HEK293 (cell line): ENCODE measurements around the gene KIRREL1.

Experiments
- CTCF ChIA-PET: fragments of 350-600 bp; formaldehyde crosslinking; extraction: SDS; loops from one replicate; lab custom pipeline; 2021; ENCODE audit warnings: antibody characterized with exemption; lab: Yijun Ruan, JAX
- POLR2A ChIA-PET: fragments of 300-600 bp; formaldehyde crosslinking; extraction: SDS; loops from one replicate; lab custom pipeline; 2020; ENCODE audit warnings: antibody characterized with exemption, inconsistent platforms; lab: Yijun Ruan, JAX
- H3K27ac ChIP-seq: fragments of 200-500 bp; sonication (Bioruptor generic); 2 replicates; pipeline ENCODE4 v1.5.1; 2014; ENCODE audit warnings: low read depth, low read length, control low read depth, inconsistent platforms; ENCODE audit errors: extremely low read depth
- H3K36me3 ChIP-seq, 2 experiments: fragments of 200-500 bp in 1 of 2; sonication (Bioruptor generic) in 1 of 2; 1 replicate in 1 of 2; 2 replicates in 1 of 2; pipeline ENCODE4 v1.5.1; 2014 to 2017; ENCODE audit warnings: inconsistent platforms in 2 of 2, low read length in 2 of 2; ENCODE audit not compliant: control insufficient read depth in 2 of 2, insufficient read depth in 1 of 2
- H3K4me1 ChIP-seq: fragments of 200-500 bp; sonication (Bioruptor generic); 2 replicates; pipeline ENCODE4 v1.5.1; 2014; ENCODE audit warnings: mild to moderate bottlenecking, low read length, inconsistent platforms; ENCODE audit not compliant: control insufficient read depth, insufficient read depth
- H3K4me3 ChIP-seq: 2 replicates; pipeline ENCODE4 v1.5.1; 2011; ENCODE audit warnings: low read depth, mild to moderate bottlenecking, control low read depth, low read length, moderate library complexity
- H3K9me3 ChIP-seq: fragments of 200-500 bp; sonication (Bioruptor generic); 2 replicates; pipeline ENCODE4 v1.5.1; 2014; ENCODE audit warnings: low read depth, low read length, inconsistent platforms; ENCODE audit not compliant: control insufficient read depth, insufficient read depth
- IKZF3 ChIP-seq: fragments of 450-650 bp; IDR thresholded peaks from 2 replicates; pipeline ENCODE4 v1.5.0; 2018; ENCODE audit warnings: missing biosample characterization, mild to moderate bottlenecking, missing genetic modification characterization, moderate library complexity
- KLF8 ChIP-seq: fragments of 450-650 bp; formaldehyde crosslinking; IDR thresholded peaks from 2 replicates; pipeline ENCODE4 v1.5.1; 2016; ENCODE audit warnings: missing biosample characterization, missing genetic modification characterization
- MZF1 ChIP-seq: fragments of 450-650 bp; formaldehyde crosslinking; IDR thresholded peaks from 2 replicates; pipeline ENCODE4 v1.5.1; 2017; ENCODE audit warnings: missing biosample characterization, missing genetic modification characterization, borderline replicate concordance
- REST ChIP-seq: fragments of 450-650 bp; formaldehyde crosslinking; IDR thresholded peaks from 2 replicates; pipeline ENCODE4 v1.5.1; 2016; ENCODE audit warnings: missing biosample characterization, missing genetic modification characterization
- SETDB1 ChIP-seq: IDR thresholded peaks from one replicate; pipeline ENCODE4 v1.6.1; 2017; ENCODE audit warnings: mild to moderate bottlenecking, low read length, moderate library complexity, mixed read lengths; ENCODE audit not compliant: insufficient read length
- ZBTB17 ChIP-seq: fragments of 450-650 bp; formaldehyde crosslinking; IDR thresholded peaks from 2 replicates; pipeline ENCODE4 v1.5.1; 2016; ENCODE audit warnings: missing biosample characterization, missing genetic modification characterization
- ZBTB48 ChIP-seq: fragments of 450-650 bp; formaldehyde crosslinking; IDR thresholded peaks from 2 replicates; pipeline ENCODE4 v1.5.1; 2016; ENCODE audit warnings: missing biosample characterization, missing genetic modification characterization
- ZBTB8A ChIP-seq: fragments of 450-650 bp; formaldehyde crosslinking; IDR thresholded peaks from 2 replicates; pipeline ENCODE4 v1.5.1; 2016; ENCODE audit warnings: missing biosample characterization, missing genetic modification characterization
- ZNF121 ChIP-seq: fragments of 450-650 bp; formaldehyde crosslinking; IDR thresholded peaks from 2 replicates; pipeline ENCODE4 v1.5.1; 2016; ENCODE audit warnings: missing biosample characterization, missing genetic modification characterization
- ZNF18 ChIP-seq: fragments of 450-650 bp; formaldehyde crosslinking; IDR thresholded peaks from 2 replicates; pipeline ENCODE4 v1.5.1; 2016; ENCODE audit warnings: missing biosample characterization, missing genetic modification characterization
- ZNF2 ChIP-seq: fragments of 450-650 bp; formaldehyde crosslinking; IDR thresholded peaks from 2 replicates; pipeline ENCODE4 v1.5.1; 2016; ENCODE audit warnings: missing biosample characterization, missing genetic modification characterization
- ZNF391 ChIP-seq: fragments of 450-650 bp; formaldehyde crosslinking; IDR thresholded peaks from 2 replicates; pipeline ENCODE4 v1.5.1; 2016; ENCODE audit warnings: low read depth, missing biosample characterization, missing genetic modification characterization, borderline replicate concordance
- ZNF426 ChIP-seq: fragments of 450-650 bp; formaldehyde crosslinking; IDR thresholded peaks from 2 replicates; pipeline ENCODE4 v1.5.1; 2017; ENCODE audit warnings: missing biosample characterization, missing genetic modification characterization, mild to moderate bottlenecking, inconsistent platforms, moderate library complexity
- ZNF629 ChIP-seq: fragments of 450-650 bp; formaldehyde crosslinking; IDR thresholded peaks from 2 replicates; pipeline ENCODE4 v1.5.1; 2017; ENCODE audit warnings: missing biosample characterization, missing genetic modification characterization
- ZNF654 ChIP-seq: fragments of 450-650 bp; formaldehyde crosslinking; IDR thresholded peaks from 2 replicates; pipeline ENCODE4 v1.5.1; 2016; ENCODE audit warnings: low read depth, missing biosample characterization, missing genetic modification characterization
- ZNF677 ChIP-seq: fragments of 450-650 bp; IDR thresholded peaks from 2 replicates; pipeline ENCODE4 v1.5.0; 2018; ENCODE audit warnings: missing biosample characterization, mild to moderate bottlenecking, missing genetic modification characterization, moderate library complexity
- ZNF707 ChIP-seq: fragments of 450-650 bp; formaldehyde crosslinking; IDR thresholded peaks from 2 replicates; pipeline ENCODE4 v1.5.1; 2016; ENCODE audit warnings: missing biosample characterization, missing genetic modification characterization
- ZNF843 ChIP-seq: fragments of 450-650 bp; formaldehyde crosslinking; IDR thresholded peaks from 2 replicates; pipeline ENCODE4 v1.5.1; 2016; ENCODE audit warnings: missing biosample characterization, missing genetic modification characterization
- ZSCAN16 ChIP-seq: fragments of 450-650 bp; formaldehyde crosslinking; IDR thresholded peaks from 2 replicates; pipeline ENCODE4 v1.5.1; 2016; ENCODE audit warnings: missing biosample characterization, missing genetic modification characterization
- ZSCAN4 ChIP-seq: fragments of 450-650 bp; formaldehyde crosslinking; IDR thresholded peaks from 2 replicates; pipeline ENCODE4 v1.5.1; 2017; ENCODE audit warnings: missing biosample characterization, missing genetic modification characterization
- ZSCAN5A ChIP-seq: fragments of 450-650 bp; formaldehyde crosslinking; IDR thresholded peaks from 2 replicates; pipeline ENCODE4 v1.5.1; 2016; ENCODE audit warnings: missing biosample characterization, missing genetic modification characterization
- TF ChIP-seq, protein P1 (sequence below): fragments of 450-650 bp; formaldehyde crosslinking; IDR thresholded peaks from 2 replicates; pipeline ENCODE4 v1.5.1; 2016; ENCODE audit warnings: missing biosample characterization, missing genetic modification characterization

The KIRREL1 gene

DNA sequence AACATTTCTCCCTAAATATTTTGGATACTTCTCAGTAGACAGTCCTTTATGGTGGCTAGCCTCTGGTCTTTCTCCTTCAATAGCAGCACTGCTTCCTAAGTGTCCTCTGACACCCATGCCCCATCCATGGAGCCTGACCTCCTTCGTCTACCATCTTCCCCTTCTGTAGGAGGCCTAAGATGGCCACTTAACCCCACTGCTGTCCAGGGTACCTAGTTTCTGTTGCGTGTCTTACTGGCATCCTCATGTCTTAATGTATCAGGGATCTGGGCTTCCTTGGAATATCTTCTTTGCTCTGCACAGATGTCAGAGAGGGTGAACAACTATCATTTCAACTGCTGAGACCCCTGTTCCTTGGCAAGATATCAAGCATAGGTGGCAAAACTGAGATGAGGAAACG, 5.4 kb upstream of the KIRREL1 start:
- ChIA-PET POLR2A (no interaction called here), CTCF (interaction anchor here (2.4 to 18.5 kb wide), 2 partner anchors 108 to 130 kb away, joined by 7 to 463 read pairs; no protein-coding TSS in a partner anchor)
- no peak overlapping the region for H3K4me3 ChIP-seq
- no peaks in the 10 kb centered on the region for H3K36me3 ChIP-seq
- TF ChIP-seq ZNF2: no peak
- TF ChIP-seq REST (tag by site-specific recombination): peak; percentile 81
- TF ChIP-seq ZNF121: no peak
- no peaks in the 10 kb centered on the region; the same call in 1 of the 2 replicates for H3K4me1 ChIP-seq
- no peak overlapping the region for H3K27ac ChIP-seq
- no peaks in the 10 kb centered on the region for H3K9me3 ChIP-seq

- ChIA-PET CTCF (interaction anchor here (0.6 to 18.5 kb wide), 47 partner anchors 8 to 1049 kb away, joined by 3 to 463 read pairs (median 8); no protein-coding TSS in a partner anchor), POLR2A (interaction anchor here (0.9 to 2.6 kb wide), 7 partner anchors 10 to 132 kb away, joined by 3 to 12 read pairs (median 5); no protein-coding TSS in a partner anchor)
- Histone ChIP-seq H3K27ac (no peak overlapping the region), H3K4me3 (no peak overlapping the region), H3K4me1 (peaks cover 3% of the 10 kb centered on the region; the same call in 1 of the 2 replicates), H3K9me3 (no peaks in the 10 kb centered on the region), H3K36me3 (no peaks in the 10 kb centered on the region)
- TF ChIP-seq ZNF18 (tag by site-specific recombination) (no peak), ZNF677 (0 out of 2 replicates have a peak, but pooled peaks have one; percentile 19), ZNF629 (tag by site-specific recombination) (no peak), KLF8 (no peak), ZNF391 (tag by site-specific recombination) (no peak), IKZF3 (tag by site-specific recombination) (peak; percentile 53; the same call in 1 of the 2 replicates), ZSCAN4 (tag by site-specific recombination) (peak; percentile 20; the same call in 1 of the 2 replicates), ZSCAN16 (tag by site-specific recombination) (no peak), ZSCAN5A (tag by site-specific recombination) (no peak), ZBTB8A (tag by site-specific recombination) (no peak), ZNF654 (tag by site-specific recombination) (peak; percentile 94), ZNF2 (0 out of 2 replicates have a peak, but pooled peaks have one; percentile 32), SETDB1 (no peak), MZF1 (no peak), ZNF707 (tag by site-specific recombination) (no peak), ZBTB48 (peak; percentile 19; the same call in 1 of the 2 replicates), ZBTB17 (tag by site-specific recombination) (peak; percentile 47), ZNF426 (no peak), ZNF843 (no peak)
- TF ChIP-seq, protein P1, sequence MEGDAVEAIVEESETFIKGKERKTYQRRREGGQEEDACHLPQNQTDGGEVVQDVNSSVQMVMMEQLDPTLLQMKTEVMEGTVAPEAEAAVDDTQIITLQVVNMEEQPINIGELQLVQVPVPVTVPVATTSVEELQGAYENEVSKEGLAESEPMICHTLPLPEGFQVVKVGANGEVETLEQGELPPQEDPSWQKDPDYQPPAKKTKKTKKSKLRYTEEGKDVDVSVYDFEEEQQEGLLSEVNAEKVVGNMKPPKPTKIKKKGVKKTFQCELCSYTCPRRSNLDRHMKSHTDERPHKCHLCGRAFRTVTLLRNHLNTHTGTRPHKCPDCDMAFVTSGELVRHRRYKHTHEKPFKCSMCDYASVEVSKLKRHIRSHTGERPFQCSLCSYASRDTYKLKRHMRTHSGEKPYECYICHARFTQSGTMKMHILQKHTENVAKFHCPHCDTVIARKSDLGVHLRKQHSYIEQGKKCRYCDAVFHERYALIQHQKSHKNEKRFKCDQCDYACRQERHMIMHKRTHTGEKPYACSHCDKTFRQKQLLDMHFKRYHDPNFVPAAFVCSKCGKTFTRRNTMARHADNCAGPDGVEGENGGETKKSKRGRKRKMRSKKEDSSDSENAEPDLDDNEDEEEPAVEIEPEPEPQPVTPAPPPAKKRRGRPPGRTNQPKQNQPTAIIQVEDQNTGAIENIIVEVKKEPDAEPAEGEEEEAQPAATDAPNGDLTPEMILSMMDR (tag by site-specific recombination): peak; percentile 82
These were observed 1.2 kb upstream of the KIRREL1 start for GRCh38 chr1:157992031-157992832.
